HG03066 (cell line): ENCODE measurements around the gene PWWP2B.

Experiments used
- ATAC-seq: cut with Tn5 transposase; IDR thresholded peaks from one replicate; pipeline ENCODE4 v1.9.1; 2021; ENCODE audit warnings: low read depth; ENCODE audit not compliant: unreplicated experiment

Gene PWWP2B

GRCh38 chr10:132362151-132362611 is 34.8 kb upstream of the PWWP2B start:
- ATAC-seq: no peak

DNA sequence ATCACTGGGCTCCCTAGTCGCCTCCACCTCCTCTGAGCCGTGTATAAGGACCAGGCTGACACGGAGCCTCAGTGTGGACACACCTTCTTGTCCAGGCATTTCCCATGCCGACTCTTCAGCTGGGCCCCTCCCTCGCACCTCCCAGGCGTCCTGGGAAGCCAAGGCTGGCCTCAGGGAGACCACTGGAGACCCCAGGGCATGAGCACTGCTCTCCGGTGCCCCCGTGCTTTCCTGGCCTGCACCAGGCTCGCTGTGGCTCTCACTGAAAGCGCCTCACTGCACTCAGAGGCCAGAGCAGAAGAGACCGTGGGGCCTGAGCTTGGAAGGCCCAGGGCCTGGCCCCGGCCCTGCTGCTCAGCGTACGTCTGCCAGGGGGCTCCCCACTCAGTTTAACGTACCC is 33.6 kb upstream of the PWWP2B start:
- no peak for ATAC-seq

- no peak for ATAC-seq
Measured at GRCh38 chr10:132363921-132364593, 32.9 kb upstream of the PWWP2B start.

DNA sequence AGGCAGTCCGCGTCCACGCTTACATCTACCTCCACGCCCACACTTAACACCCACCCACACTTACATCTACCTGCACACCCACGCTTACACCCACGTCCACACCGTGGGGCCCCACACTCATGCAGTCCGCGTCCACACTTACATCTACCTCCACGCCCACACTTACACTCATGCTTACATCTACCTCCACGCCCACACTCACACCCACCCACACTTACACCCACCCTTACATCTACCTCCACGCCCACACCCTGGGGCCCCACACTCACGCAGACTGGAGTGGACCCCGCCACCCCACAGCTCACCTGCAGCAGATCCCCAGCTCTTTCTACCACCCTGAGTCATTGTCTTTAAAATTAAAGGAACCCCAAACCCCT is 32.4 kb upstream of the PWWP2B start:
- no peak for ATAC-seq

DNA sequence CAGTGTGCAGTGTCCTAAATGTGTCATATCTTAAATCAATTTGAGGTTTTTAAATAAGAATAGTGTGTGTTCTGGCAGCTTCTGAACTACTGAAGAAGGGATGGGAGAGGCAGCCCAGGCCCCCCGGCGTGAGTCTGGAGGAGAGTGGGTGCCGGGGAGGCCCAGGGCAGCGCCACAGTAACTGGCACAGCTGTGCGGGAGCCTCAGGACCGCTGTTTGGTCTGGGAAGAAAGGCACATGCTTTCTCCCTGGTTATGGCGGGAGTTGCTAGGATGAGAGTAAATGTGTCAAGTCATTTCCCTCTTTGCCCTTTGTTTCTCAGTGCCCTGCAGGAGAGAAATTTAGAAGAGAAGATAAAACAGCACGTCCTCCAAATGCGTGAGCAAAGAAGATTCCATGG is 31.9 kb upstream of the PWWP2B start:
- no peak for ATAC-seq

DNA sequence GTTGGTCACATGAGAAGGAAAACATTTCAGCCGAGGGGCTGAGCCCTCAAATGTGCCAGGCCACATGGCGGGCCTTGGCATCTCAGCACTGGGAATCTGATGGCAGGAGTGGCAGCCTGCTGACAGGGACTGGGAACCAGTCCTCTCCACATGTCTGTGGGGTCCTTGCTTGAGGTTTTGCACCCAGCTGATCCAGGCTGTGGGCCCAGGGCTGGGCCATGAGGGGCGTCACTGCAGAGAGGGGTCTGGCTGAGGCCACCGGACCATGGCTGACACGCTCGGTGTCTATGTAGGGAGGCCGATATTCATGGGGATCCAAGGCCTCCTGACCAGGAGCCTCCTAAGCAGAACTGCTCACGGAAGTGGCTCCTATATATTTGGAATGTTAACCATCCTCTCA is 31.0 kb upstream of the PWWP2B start:
- ATAC-seq: no peak

- ATAC-seq: no peak
Measured at GRCh38 chr10:132366499-132366898, 30.5 kb upstream of the PWWP2B start.

DNA sequence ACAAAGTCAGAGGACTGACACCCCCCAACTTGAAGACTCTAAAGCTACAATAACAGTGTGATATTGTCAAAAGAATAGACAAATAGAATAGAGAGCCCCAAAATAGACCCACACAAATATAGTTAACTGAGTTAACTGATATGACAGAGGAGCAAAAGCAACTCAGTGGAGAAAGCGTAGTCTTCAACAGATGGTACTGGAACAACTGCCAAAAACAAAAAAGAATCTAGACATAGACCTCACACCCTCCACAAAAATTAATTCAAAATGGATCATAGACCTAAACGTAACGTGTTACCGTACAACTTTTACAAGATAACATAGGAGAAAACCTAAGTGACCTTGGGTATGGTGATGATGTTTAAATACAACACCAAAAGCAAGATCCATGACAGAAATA is 28.6 kb upstream of the PWWP2B start:
- ATAC-seq: no peak

GRCh38 chr10:132368881-132369635 is 27.9 kb upstream of the PWWP2B start:
- ATAC-seq: no peak

DNA sequence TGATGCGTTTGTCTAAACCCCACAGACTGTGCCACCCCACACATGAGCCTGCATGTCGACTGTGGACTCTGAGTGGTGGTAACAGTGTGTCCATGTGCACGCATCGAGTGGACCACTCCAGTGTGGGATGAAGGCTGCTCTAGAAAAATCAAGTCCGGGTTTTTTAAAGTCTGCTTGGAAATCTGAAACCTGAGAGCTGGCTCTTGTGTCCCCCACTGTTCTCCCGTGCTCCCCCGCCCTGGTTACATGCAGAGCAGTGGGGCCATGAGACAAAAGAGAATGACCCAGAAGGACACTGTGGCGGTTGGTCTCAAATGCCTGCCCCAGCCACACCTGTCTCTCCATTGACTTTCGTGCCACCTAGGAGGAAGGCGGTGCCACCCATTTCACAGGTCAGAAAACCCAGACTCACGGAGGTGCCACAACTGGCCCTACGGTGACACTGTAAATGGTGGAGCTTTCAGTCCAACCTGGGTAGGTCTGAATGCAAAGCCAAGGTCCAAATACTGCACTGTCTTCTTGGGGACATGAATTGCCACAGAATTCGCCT is 27.3 kb upstream of the PWWP2B start:
- ATAC-seq: no peak

- no peak for ATAC-seq
Measured at GRCh38 chr10:132370426-132371340, 26.3 kb upstream of the PWWP2B start.

- no peak for ATAC-seq
Measured at GRCh38 chr10:132371641-132372081, 25.3 kb upstream of the PWWP2B start.

GRCh38 chr10:132372516-132373095 is 24.4 kb upstream of the PWWP2B start:
- ATAC-seq: no peak

DNA sequence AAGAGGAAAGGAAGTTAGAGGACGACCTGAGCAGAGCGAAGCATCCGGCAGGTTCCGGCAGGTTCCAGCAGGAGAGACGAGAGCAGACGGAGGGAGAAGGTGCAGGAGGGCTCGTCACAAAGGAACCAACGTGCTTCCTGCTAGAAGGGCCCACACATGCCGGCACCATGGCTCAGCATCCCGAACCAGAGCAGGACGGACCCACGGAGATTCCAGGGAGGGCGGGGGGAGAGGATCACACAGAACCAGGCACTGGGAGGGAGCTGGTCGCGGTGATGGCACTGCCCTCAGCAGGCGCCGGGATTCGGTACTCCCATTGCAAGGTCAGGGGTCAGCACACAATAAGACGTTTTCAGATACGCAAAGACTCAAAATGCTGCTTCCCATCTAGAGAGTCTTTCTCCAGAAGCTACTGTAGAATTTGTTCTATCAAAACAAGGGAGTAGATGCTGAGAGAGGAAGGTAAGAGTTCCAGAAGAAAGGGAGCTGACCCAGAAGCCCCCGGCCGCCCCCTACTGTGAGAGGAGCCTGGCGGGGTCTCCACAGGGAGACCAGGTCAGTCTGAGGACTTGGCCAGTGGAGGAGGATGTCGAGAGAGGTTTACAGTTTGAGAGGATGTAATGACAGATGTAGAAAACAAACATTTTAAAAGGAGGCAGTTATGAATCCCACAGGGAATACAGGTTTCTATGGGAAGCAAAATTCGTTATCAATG is 23.6 kb upstream of the PWWP2B start:
- ATAC-seq: no peak

- no peak for ATAC-seq
Measured at GRCh38 chr10:132374176-132374575, 22.8 kb upstream of the PWWP2B start.

DNA sequence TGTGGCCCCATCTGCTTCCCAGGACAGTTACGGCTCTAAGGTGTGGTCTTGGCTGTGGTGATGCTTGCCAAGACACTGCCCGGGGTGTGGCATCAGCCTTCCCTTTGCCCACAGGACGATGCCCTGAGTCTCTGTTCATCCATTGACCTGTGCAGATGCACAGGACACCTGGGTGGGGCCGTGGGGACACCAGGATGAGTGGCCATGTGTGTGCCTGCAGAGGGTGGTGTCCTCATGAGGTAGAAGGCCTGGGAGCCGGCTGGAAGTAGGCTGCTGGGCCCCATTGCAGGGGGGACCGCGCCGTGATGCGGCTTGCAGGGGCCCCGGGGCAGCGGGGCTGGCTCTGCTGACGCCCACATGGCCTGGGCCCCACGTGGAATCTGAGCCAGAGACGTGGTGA is 22.4 kb upstream of the PWWP2B start:
- no peak for ATAC-seq

GRCh38 chr10:132375116-132375794 is 21.7 kb upstream of the PWWP2B start:
- ATAC-seq: no peak

- no peak for ATAC-seq
Measured at GRCh38 chr10:132375795-132376297, 21.2 kb upstream of the PWWP2B start.

GRCh38 chr10:132376394-132376851 is 20.6 kb upstream of the PWWP2B start:
- ATAC-seq: no peak
